Parathyroid adenoma (tissue), 2 donors: Measurements from ENCODE around the gene ODAD2.

Source experiments
- H2AFZ ChIP-seq: fragments of 300-600 bp; sonication (generic); one replicate; pipeline ENCODE4 v1.7.0; 2017; ENCODE audit warnings: antibody characterized with exemption, mild to moderate bottlenecking
- H3K27ac ChIP-seq: fragments of 300-600 bp; sonication (generic); one replicate; pipeline ENCODE4 v1.7.0; 2017
- H3K27me3 ChIP-seq: fragments of 300-600 bp; sonication (generic); one replicate; pipeline ENCODE4 v1.7.0; 2017; ENCODE audit warnings: low read length; ENCODE audit not compliant: control insufficient read depth, insufficient read depth
- H3K36me3 ChIP-seq: fragments of 300-600 bp; sonication (generic); one replicate; pipeline ENCODE4 v1.7.0; 2017; ENCODE audit warnings: low read length; ENCODE audit not compliant: control insufficient read depth, insufficient read depth
- H3K4me1 ChIP-seq: fragments of 300-600 bp; sonication (generic); one replicate; pipeline ENCODE4 v1.7.0; 2017; ENCODE audit warnings: control low read depth
- H3K4me2 ChIP-seq: fragments of 300-600 bp; sonication (generic); one replicate; pipeline ENCODE4 v1.7.0; 2017; ENCODE audit warnings: low read length
- H3K4me3 ChIP-seq: fragments of 300-600 bp; sonication (generic); one replicate; pipeline ENCODE4 v1.7.0; 2017; ENCODE audit warnings: low read depth, low read length
- H3K79me2 ChIP-seq: fragments of 300-600 bp; sonication (generic); one replicate; pipeline ENCODE4 v1.7.0; 2017; ENCODE audit warnings: control low read depth
- H3K9ac ChIP-seq: fragments of 300-600 bp; sonication (generic); one replicate; pipeline ENCODE4 v1.7.0; 2017; ENCODE audit warnings: mild to moderate bottlenecking
- H3K9me3 ChIP-seq: fragments of 300-600 bp; sonication (generic); one replicate; pipeline ENCODE4 v1.7.0; 2017; ENCODE audit warnings: low read length; ENCODE audit not compliant: control insufficient read depth
- CTCF ChIP-seq: fragments of 300-600 bp; sonication (generic); IDR thresholded peaks from one replicate; pipeline ENCODE4 v1.7.0; 2017; ENCODE audit warnings: antibody characterized with exemption, mild to moderate bottlenecking
- donor health status: primary hyperparathyroidism.

Gene ODAD2

GRCh38 chr10:27822301-27822700 is 176.6 kb downstream of the ODAD2 start:
- no peak overlapping the region for H3K4me3 ChIP-seq
- H3K36me3 ChIP-seq, result no peaks in the 10 kb centered on the region
- H3K4me1 ChIP-seq, result no peaks in the 10 kb centered on the region
- no peak for TF ChIP-seq CTCF
- H3K27me3 ChIP-seq, result no peaks in the 10 kb centered on the region
- no peak overlapping the region for H3K9ac ChIP-seq
- H3K27ac ChIP-seq, result no peak overlapping the region
- no peak overlapping the region for H3K4me2 ChIP-seq
- H3K79me2 ChIP-seq, result no peaks in the 10 kb centered on the region
- H2AFZ ChIP-seq, result no peak overlapping the region
- H3K9me3 ChIP-seq, result no peaks in the 10 kb centered on the region

- no peaks in the 10 kb centered on the region for H3K9me3 ChIP-seq
- H3K27ac ChIP-seq, result no peak overlapping the region
- H3K4me3 ChIP-seq, result no peak overlapping the region
Measured at GRCh38 chr10:27820637-27821036, 178.2 kb downstream of the ODAD2 start.

GRCh38 chr10:27819781-27820531 is 178.9 kb downstream of the ODAD2 start:
- Histone ChIP-seq H3K27me3 (no peaks in the 10 kb centered on the region), H3K36me3 (no peaks in the 10 kb centered on the region), H3K9ac (no peak overlapping the region), H3K9me3 (no peaks in the 10 kb centered on the region), H3K79me2 (no peaks in the 10 kb centered on the region), H3K4me2 (no peak overlapping the region), H2AFZ (no peak overlapping the region), H3K27ac (no peak overlapping the region), H3K4me3 (no peak overlapping the region), H3K4me1 (no peaks in the 10 kb centered on the region)
- TF ChIP-seq CTCF, result no peak

More at GRCh38 chr10:27820637-27821036, 178.2 kb downstream of the ODAD2 start:
- H3K4me1 ChIP-seq, result no peaks in the 10 kb centered on the region
- H3K9ac ChIP-seq, result no peak overlapping the region
- H3K4me2 ChIP-seq, result no peak overlapping the region
- H3K79me2 ChIP-seq, result no peaks in the 10 kb centered on the region
- H2AFZ ChIP-seq, result no peak overlapping the region
- TF ChIP-seq CTCF, result no peak
- H3K36me3 ChIP-seq, result no peaks in the 10 kb centered on the region
- H3K27me3 ChIP-seq, result no peaks in the 10 kb centered on the region

DNA sequence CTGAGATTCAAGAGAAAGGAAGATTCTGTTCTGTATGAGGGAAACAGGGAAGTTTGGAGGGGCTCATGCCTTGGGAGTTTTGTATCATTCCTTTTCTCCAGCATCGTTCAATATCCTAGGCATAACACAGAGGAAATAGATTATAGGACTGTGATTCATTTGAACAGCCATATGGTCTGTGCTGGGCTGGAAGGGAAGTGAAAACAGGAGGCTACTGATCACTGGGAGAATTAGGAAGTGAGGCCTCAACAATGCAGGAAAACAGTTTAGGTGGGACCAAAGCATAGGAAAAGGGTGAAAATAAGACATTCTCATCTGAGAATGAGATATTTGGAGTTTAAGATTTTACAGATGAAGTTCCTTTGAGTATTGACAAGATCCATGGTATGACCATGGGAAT is 182.6 kb downstream of the ODAD2 start:
- Histone ChIP-seq H2AFZ (no peak overlapping the region), H3K79me2 (no peaks in the 10 kb centered on the region), H3K9me3 (no peaks in the 10 kb centered on the region), H3K27ac (no peak overlapping the region), H3K4me2 (no peak overlapping the region), H3K9ac (no peak overlapping the region), H3K4me3 (no peak overlapping the region), H3K36me3 (no peaks in the 10 kb centered on the region), H3K27me3 (no peaks in the 10 kb centered on the region), H3K4me1 (no peaks in the 10 kb centered on the region)
- TF ChIP-seq CTCF, result no peak

GRCh38 chr10:27815846-27816245 is 183.0 kb downstream of the ODAD2 start:
- Histone ChIP-seq H3K27ac (no peak overlapping the region), H3K27me3 (no peaks in the 10 kb centered on the region), H2AFZ (no peak overlapping the region), H3K36me3 (no peaks in the 10 kb centered on the region), H3K4me3 (no peak overlapping the region), H3K79me2 (no peaks in the 10 kb centered on the region), H3K9ac (no peak overlapping the region), H3K4me1 (no peaks in the 10 kb centered on the region), H3K4me2 (no peak overlapping the region), H3K9me3 (no peaks in the 10 kb centered on the region)
- no peak for TF ChIP-seq CTCF
